Fibroblast of the aortic adventitia (primary cell): Measurements from ENCODE around the gene COMMD8. TPM values are rescaled to one million over a fixed set of nuclear protein-coding genes. Genes with fewer than 3 reads are reported as not detected.

ENCODE experiments used
- DNase-seq: peaks from one replicate; pipeline ENCODE4 v3.0.0-alpha.2; 2010; ENCODE audit warnings: low read depth
- H3K4me3 ChIP-seq: 2 replicates; pipeline ENCODE4 v1.5.1; 2011; ENCODE audit warnings: low read depth, mild to moderate bottlenecking, control low read depth, low read length, moderate library complexity
- total RNA-seq: library from RNA; depleted of rRNA; stranded (reverse); fragments of >200 nt; gene quantifications from 2 replicates; pipeline ENCODE4 v1.2.3, GENCODE V29; 2012; ENCODE audit warnings: low replicate concordance
- TF ChIP-seq, protein P1 (sequence below): IDR thresholded peaks from 2 replicates; pipeline ENCODE4 v1.5.1; 2011; ENCODE audit warnings: mild to moderate bottlenecking, low read length, control low read depth, inconsistent platforms; ENCODE audit not compliant: insufficient read depth

The COMMD8 gene
- total RNA-seq, 1 donor: 43.1 TPM

- no peak for DNase-seq
- H3K4me3 ChIP-seq: no peak overlapping the region
- TF ChIP-seq, protein P1, sequence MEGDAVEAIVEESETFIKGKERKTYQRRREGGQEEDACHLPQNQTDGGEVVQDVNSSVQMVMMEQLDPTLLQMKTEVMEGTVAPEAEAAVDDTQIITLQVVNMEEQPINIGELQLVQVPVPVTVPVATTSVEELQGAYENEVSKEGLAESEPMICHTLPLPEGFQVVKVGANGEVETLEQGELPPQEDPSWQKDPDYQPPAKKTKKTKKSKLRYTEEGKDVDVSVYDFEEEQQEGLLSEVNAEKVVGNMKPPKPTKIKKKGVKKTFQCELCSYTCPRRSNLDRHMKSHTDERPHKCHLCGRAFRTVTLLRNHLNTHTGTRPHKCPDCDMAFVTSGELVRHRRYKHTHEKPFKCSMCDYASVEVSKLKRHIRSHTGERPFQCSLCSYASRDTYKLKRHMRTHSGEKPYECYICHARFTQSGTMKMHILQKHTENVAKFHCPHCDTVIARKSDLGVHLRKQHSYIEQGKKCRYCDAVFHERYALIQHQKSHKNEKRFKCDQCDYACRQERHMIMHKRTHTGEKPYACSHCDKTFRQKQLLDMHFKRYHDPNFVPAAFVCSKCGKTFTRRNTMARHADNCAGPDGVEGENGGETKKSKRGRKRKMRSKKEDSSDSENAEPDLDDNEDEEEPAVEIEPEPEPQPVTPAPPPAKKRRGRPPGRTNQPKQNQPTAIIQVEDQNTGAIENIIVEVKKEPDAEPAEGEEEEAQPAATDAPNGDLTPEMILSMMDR: no peak
Observed at GRCh38 chr4:47410271-47410670, 53.2 kb downstream of the COMMD8 start.

GRCh38 chr4:47406408-47406807 is 57.1 kb downstream of the COMMD8 start:
- no peak overlapping the region for H3K4me3 ChIP-seq
- TF ChIP-seq, protein P1: no peak
- no peak for DNase-seq

Other genes starting within 250 kb of the COMMD8 start
- gene ATP10D, start 21.6 kb upstream of the COMMD8 start, total RNA-seq: 43.7 and 50.0 TPM in 2 replicates